Dermis microvascular lymphatic vessel endothelial cell (primary cell): Measurements from ENCODE around the gene UQCC2. TPM values are rescaled to one million over a fixed set of nuclear protein-coding genes. Genes with fewer than 3 reads are reported as not detected.

Source experiments
- DNase-seq, 2 donors: peaks; one replicate each; pipeline versions ENCODE4 v3.0.0 to v3.0.0-alpha.2; 2010; ENCODE audit warnings: low read depth in 2 of 2
- total RNA-seq: library from RNA; depleted of rRNA; stranded (reverse); fragments of >200 nt; gene quantifications from 2 replicates; pipeline ENCODE4 v1.2.1, GENCODE V29; 2014

UQCC2 gene
- total RNA-seq, 1 donor from 2014 or later, result 21.2 TPM

DNA sequence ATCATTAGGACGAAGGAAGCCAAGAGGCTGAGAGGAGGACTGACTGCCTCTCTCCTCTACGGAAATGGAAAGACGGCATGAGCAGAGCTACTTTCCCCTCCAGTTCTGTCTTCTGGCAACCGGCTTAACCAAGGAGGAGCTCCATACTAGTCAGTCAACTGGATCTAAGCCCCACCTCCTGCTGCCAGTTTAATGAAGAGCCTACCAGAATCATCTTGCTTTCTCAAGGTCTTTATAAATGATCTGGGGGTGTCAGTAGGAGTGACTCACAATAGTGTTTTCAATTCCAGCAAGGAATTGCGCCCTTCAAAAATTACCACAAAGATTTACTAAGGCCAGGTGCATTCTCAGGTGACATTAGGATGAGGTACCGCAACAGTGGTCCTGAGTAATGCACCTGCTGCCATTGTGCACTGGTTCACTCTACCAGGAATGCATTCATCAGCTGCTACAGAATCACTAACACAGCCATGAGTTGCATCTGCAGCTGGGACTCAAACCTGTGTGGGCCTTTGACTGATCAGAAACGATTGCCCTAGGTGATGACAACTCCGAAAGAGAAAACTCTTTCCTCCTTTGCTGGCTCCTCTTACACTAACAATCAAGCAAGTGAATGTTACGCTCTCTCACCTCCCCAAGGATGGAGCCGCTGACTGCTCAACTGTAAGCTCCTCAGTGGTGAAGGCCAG lies 2.8 kb downstream of the UQCC2 start:
- no peak for DNase-seq

DNA sequence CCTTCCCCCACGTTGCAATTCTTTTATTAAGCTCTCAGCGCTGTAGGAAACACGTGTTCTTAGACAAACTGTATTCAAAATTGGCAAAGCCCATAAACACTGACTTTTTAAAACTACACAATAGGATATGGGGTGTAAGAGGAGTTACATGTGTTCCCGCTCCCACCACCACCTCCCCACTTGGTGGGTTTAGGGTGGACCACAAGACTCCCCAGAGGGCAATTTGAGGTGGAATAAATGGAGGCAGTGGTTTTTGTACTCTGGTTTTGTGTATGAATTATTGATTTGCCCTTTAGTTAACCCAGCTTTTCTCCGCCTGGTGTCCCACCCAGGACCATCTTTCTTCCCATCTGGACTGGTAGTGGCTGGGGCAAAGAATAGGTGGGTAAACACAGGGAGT lies 3.7 kb downstream of the UQCC2 start:
- DNase-seq, result no peak

DNA sequence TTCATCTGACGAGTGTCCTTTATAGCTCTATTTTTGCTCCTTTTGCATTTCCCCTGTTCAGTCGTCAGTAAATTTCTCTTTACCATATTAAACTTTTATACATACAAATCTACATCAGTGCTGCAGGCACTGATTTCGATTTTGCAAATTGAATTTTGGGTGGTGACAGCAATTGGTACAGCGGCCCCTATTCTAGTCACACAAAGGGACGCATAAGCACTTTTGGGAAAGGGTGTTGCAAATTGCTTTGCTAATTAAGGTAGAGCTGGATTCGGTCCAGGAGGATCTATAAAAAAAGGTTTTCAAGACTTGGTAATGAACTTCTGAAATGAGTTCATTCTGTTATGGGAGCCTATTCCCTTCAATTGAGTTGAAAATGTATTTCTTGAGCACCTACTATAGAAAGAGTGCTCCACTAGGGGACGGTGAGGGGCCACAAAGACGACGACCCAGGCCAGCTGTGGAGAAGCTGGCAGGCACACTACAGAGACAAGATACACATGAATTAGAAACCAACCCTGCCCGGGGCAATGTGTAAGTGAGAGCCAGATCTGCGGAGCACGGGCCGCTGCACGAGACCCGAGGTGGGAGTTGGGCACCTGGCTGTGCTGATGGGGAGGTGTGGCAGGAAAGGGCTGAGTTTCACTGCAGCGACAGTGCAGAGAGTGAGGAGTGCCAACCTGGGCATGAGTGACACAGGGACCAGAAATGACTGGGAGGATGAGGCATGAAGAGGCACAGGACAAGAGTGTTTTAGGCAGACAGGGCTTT lies 5.4 kb downstream of the UQCC2 start:
- DNase-seq, result no peak

DNA sequence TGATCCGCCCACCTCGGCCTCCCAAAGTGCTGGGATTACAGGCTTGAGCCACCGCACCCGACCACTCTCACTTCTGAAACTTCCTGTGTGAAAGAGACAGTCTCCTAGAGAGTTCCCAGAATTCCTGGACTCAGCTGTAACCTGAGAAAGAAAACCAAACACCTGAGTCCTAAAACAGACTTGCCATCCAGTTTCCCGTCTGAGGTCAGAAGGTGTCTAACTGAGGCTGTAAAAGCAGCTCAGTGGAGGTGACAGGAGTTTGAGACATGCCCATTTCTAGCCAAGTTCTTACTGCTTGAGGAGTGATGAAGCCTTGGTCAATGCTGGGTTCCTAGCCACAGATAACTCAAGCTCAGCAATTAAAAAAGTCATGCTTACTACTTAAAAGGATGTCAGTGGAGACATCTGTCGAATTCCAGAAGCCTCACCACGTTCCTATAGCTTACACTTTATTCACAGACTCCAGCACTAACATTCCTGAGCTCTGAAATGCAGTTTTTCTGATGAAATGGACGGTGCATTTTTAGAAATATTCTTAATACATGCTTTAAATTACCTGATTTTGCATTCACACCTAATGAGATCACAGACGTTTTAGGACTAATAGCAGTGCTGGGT lies 6.1 kb downstream of the UQCC2 start:
- DNase-seq, result no peak

DNA sequence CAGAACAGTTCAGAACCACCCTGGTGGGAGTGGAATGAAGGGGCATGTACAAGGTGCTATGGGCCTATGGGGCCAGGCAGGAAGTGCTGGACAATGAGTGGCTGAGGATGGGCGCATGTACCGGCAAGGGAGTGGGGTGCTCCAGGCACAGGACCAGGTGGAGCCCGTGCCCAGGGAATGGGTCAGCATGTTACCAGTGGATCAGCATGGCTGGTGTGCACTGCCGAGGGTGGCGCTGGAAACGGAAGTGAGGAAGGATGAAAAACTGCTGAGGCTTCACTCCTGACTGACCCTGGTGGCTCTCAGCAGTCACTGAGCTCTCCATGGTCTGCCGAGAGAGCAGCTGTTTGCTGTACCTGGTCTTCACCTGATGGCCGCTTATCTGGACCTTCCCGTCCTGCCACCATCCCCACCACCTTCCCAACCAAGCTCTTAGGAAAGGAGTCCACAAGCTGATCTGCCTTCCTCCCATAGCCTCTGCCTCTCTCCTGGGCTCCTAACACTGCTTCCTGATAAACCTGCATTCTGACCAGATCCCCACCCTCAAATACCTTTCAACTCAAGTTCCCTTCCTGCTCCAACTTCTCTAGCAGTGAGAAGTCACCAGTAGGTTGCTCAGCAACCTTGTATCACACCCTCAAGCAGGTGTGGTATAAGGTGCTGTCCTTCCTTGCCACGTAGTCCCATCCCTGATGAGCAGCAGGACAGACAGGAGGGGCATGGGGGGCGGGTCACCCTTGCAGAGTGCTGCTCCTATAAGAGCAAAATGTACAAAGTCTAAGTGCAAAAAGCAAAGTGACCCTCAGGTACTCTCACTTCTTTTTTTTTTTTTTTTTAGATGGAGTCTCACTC lies 7.1 kb downstream of the UQCC2 start:
- DNase-seq, result no peak

DNA sequence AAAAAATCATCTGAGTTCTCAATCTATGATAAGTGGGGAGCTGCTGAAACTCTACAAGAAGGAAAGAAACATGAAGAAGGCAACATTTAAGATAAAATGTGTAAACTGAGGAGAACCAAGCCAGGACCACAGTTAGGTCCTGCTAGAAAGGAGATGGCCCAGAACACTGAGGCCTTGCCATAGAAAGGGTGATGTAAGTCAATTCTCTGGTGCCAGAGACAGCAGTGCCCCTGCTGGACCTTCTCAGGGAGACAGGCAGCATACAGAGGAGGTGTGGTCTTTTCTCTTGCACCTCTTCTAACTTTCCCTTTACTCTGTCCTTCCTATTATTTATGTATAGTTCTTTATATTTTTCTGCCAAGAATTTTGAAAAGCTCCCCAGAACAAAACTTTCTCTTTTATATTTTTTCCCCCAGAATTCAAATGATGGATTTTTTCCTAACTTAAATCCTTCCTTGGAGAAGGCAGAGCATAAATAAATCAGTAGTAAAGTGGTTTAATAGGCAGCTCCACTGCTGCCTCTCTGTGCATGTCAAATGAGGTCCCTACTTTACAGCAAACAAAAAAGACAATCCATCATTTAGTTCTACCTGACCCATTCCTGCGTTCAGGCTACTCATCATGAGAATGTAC lies 9.0 kb downstream of the UQCC2 start:
- peak; percentile 54 to 71 for DNase-seq

DNA sequence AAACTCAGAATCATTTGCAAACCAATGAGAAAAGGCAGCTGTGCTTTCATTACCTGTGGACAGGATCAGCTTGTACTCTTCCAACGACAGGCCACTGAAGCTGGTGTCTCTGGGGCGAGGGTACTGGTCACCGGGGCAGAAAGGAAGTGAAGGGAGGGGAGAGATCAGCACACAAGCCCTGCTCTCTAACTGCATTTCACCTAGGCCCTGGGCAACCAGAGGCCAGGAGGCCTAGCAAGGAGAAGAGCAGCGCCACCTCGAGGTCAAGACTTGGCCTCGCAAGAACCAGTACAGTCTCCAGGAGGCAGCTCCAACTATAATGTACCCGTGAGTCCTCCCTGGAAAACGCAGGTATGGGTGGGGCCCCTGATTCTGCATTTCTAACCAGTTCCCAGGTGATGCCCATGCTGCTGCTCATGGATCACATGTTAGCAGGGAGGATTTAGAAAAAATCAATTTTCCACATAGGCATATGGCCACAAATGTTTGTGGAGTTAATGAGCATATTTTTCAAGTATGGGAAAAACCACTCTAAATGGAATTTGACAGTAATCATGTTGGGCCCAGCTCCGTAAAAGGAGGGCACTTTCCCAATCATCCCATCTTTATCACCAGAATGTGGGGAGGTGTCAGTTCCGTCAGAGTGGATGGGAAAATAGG lies 11.0 kb downstream of the UQCC2 start:
- DNase-seq, result peak in 1 of 2 donors; percentile 83

DNA sequence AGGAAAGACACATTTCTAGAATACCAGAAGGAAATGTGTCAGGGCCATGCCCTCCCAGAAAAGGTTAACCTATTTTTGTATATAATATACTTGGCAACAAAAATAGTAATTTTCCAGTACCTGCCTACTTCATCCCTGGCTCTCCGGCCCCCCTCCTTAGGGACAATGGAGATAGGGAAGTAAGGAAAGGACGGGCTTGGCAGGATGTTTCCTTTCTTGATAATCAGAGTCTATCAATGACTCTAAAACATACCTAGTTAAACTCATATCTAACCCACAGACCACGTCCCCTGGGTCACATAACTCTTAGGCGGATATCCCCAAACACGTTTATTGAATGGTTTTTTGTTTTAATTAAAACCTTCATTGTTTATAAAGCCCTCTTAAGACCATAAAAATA lies 11.8 kb downstream of the UQCC2 start:
- DNase-seq, result peak in 1 of 2 donors; percentile 15

DNA sequence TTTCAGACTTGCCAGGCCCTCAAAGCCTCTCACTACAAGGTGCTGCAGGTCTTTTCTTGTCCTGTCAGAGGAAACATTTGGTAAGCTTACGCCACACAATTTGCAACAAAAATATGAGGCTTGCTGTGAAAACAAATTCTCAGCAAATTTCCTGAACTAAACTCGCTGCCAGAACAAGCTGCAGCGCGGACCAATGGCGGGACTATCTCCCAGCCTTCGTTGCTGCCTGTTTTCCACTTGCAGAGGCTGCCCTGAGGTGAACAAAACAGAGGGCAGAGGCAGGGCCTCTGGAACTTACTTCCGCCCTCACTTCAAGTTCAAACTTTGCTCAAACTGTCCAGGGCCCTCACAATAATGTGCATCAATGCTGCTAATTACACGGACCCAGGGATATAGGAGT lies 12.4 kb downstream of the UQCC2 start:
- peak; percentile 61 to 75 for DNase-seq

DNA sequence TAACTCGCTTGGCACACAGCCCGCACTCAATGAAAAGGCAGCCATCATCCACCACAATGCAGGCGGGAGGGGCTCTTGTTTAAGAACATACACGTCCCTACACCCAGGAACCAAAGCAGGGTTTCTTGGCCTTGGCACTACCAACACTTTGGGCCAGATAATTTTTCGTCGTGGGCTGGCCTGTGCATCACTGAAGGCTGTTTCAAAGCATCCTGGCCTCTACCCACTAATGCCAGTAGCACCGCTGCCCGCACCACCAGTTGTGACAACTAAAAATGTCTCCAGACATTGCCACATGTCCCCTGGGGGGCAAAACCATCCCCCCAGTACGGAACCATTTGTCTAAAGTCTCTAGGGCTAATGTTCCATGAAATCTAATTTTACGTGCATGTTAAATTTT lies 13.0 kb downstream of the UQCC2 start:
- no peak for DNase-seq

DNA sequence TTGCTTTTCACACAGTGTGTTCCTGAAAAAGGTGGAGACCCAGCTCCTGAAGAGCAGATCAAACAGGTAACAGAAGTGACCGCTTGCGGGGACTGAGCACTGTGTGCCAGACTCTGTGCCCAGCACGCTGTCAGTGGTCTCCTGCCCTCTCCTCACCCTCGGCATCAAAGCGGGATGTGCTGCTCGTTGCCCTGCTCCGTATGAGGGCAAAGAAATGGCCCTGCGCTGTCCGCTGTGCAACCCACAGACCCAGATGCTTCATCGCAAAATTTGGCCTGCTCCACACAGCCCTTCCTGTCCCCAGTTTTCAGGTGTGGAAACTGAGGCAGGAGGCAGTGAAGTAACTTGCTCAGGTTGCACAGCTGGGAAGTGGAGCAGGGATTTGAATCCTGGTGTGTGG lies 13.7 kb downstream of the UQCC2 start:
- no peak for DNase-seq

DNA sequence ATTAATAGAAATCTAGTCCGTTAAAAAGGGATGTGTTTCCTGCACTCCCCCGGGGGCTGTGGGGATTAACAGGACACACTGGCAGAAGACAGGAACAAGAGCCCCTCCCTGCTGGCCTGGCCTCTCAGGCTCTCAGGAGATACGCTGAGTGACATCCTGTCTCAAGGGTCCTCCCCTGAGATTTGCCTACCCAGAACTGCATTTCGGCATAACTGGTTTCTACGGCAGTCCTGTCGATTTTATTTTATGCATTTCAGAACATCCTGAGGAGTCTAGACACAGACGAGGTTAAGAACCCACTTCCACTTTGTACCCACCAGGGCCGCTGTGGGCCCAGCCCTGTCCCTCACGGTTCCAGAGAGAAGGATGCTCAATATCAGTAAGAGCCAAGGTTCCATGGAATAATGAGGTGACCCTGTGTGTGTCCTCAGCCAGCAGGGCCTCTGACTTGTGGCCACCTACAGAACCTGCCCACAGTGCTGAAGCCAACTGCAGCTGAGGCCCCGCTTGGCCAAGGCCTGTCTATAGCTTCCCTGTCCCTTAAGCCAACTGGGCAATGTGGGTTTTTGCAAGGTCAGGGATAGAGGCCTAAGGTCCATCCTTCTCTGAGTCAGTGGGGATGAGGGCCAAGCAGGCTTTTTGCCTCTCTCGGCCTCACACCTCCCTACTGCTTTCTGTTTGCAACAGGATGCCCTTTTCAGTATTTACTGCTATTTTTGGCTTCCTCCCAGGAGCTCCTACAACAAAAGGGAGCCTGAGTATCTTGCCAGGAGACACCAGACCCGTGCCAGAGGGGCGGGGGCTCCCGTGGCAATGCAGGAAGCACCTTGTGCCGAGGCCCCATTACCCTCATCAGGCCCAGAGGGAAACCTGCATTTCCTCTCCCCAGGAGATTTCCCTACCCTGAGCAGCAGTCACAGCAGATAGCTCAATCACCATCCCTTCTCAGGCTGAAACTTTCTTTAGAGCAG lies 14.7 kb downstream of the UQCC2 start:
- peak; percentile 86 to 99 for DNase-seq

DNA sequence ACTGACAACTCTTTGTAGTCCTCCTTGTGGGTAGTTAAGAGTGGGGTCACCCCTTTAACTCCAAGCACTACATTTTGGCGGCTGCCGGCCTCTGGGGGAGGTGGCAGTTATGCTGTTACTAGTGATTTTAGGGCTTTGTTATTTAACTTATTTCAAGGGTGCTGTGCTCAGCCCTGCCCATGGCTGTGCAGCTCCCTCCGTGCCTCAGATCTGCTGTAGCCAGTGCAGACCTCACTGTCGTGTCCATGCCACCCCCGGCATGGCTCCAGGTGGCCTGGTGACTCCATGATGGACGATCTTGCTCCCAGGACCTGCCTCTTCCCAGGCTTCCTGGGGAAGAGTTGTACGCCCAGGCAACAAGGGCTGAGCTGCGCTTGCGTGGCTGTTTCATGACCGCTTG lies 15.4 kb downstream of the UQCC2 start:
- DNase-seq, result peak in 1 of 2 donors; percentile 8

DNA sequence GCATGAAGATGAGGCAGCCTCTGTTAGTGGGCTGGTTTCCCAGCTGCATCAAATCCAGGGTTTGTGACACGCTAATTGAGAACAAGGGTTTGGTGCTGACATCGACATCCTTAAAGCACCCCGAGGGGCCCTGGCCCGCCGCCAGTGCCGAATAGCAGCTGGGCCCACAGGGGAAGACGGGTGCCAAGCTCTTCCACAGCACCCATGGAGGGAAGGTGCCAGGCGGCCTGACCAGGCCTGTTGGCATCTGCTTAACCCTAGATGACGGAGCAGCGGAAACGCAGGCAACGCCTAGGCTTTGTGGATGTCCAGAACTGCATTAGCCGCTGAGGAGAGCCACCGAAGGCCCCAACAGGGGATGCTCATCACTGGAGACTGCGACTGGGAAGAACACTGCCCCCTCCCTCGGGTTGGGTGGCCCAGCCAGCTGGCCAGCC lies 16.0 kb downstream of the UQCC2 start:
- DNase-seq, result no peak

DNA sequence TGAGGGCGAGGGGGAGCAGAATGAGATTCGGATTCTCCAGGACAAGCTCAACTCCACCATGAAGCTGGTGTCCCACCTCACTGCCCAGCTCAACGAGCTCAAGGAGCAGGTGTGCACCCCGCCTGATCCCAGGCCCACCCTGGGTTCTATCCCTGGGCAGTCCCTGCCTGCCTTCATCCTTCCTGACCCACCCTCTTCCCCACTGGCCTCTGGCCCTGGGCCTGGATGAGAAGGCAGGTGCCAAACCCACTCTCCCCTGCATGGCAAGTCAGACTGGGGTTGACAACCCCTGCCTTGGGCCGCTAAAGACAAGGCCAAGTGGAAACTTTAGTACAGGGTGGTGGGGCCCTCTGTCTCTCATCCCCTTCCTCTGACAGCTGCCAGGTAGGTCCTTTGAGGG lies 16.5 kb downstream of the UQCC2 start:
- DNase-seq, result no peak

DNA sequence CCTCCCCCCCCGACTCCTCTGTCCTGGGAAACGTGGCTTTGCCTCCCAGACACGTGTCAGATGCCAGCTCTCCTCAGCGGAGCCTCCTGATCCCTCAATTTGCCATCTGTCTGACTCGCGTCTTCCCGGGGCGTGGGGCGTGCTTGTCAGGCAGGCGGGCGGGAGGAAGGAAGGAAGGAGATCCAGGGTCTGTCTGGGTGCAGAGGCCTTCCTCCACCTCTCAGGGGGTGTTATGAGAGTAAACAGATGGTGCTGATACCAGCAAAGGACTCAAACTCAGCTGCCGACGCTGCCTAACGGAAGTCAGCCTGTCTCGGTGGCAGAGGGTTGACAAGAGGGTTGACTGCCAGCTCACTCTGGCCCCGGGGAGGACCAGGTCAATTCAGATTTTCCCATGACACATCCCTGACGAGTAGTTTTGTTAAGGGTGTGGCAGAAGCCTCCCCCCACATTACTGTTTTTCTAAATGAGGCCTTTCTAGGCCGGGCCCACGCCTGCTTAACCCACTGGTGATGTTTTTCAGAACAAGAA lies 17.0 kb downstream of the UQCC2 start:
- peak; percentile 55 to 87 for DNase-seq

DNA sequence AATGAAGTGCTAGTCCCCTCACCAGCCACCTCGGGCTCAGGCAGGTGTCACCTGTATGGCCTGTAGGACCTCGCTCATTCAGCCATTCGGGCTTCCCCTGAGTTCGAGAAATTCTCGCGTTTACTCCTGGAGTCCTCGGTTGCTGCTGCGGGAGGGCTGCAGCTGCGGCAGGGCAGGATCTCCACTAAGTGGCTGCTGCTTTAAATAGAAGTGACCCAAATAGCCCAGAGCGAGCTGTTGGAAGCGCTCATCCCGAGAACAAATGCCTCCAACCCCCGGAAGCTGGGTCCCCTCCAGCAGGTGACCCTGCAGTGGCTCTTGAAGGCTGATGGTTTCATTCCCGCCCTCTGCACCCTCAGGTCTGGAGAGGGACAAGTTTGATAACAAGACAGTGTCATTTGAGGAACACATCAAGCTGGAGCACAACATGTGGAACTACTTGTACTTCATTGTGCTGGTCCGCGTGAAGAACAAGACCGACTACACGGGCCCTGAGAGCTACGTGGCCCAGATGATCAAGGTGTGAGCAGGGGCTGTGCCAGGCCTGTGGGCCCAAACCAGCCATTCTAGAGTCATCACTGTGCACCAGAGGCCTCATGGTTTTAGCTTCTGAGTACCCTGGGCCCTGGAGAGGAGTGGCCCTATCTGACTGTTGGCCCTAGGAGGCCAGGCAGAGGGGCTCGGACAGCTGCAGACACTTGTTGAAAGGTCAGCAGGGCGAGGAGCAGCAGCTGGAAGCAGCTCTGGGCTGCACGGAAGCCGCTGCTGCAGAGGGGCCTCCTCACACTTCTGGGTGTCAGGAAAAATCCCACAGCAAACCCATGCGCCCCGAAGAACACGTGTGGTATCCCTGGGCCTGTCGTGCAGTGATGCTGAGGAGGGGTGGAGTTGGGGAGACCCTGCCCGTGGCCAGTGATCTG lies 18.1 kb downstream of the UQCC2 start:
- no peak for DNase-seq

DNA sequence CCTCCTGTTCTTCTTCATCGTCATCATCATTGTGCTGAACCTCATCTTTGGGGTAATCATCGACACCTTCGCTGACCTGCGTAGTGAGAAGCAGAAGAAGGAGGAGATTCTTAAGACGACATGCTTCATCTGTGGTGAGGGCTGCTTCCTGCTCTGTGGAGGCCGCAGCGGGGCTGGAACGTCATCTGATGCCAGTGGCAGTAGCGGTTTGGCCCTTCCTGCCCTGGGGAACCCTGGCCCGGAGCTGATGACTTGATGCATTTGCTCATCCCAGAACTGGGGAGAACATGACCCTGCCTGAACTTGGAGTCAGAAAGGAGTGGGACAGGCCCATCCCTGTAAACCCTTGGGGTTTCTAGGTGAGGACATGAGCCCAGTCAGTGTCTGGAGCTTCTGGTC lies 18.7 kb downstream of the UQCC2 start:
- DNase-seq, result peak in 1 of 2 donors; percentile 24
